HL-60 (cell line): ENCODE data around the gene COTL1.
A peak's percentile ranks its signal among the peaks of the same experiment; 100 is the strongest.

Experiments used
- DNase-seq, 2 experiments: peaks; one replicate each; pipeline ENCODE4 v3.0.0-alpha.2; 2010 to 2020; ENCODE audit warnings: low read depth in 1 of 2, low spot score in 1 of 2
- H3K27ac ChIP-seq: fragments of 250-450 bp; sonication (Bioruptor Pico); replicated peaks from 2 replicates; pipeline ENCODE4 v1.5.1; 2020; ENCODE audit warnings: mild to moderate bottlenecking, moderate library complexity
- H3K27me3 ChIP-seq: fragments of 250-450 bp; sonication (Bioruptor Pico); 2 replicates; pipeline ENCODE4 v1.5.1; 2021; ENCODE audit warnings: mild to moderate bottlenecking, moderate library complexity; ENCODE audit not compliant: insufficient read depth, poor library complexity, severe bottlenecking
- H3K4me3 ChIP-seq: replicated peaks from 2 replicates; pipeline ENCODE4 v1.5.1; 2011; ENCODE audit warnings: mild to moderate bottlenecking, control low read depth, low read length; ENCODE audit not compliant: insufficient read depth
- CTCF ChIP-seq: IDR thresholded peaks from one replicate; pipeline ENCODE4 v1.5.1; 2011; ENCODE audit warnings: low read length, control low read depth, inconsistent platforms; ENCODE audit not compliant: insufficient read depth
- GABPA ChIP-seq: IDR thresholded peaks from 2 replicates; pipeline ENCODE4 v1.6.1; 2012; ENCODE audit warnings: low read depth
- POLR2AphosphoS5 ChIP-seq: IDR thresholded peaks from 2 replicates; pipeline ENCODE4 v1.6.1; 2012; ENCODE audit warnings: low read depth
- REST ChIP-seq: IDR thresholded peaks from 2 replicates; pipeline ENCODE4 v1.6.1; 2012; ENCODE audit warnings: low read depth; ENCODE audit not compliant: insufficient replicate concordance
- SPI1 ChIP-seq: IDR thresholded peaks from 2 replicates; pipeline ENCODE4 v1.6.1; 2012; ENCODE audit warnings: low read depth, mild to moderate bottlenecking, borderline replicate concordance

COTL1 gene

GRCh38 chr16:84607061-84607460, 10.8 kb downstream of the COTL1 start:
- no peaks in the 10 kb centered on the region for H3K27me3 ChIP-seq
- H3K27ac ChIP-seq, result peak overlapping the region; percentile 55
- H3K4me3 ChIP-seq, result no peak overlapping the region
- no peak for DNase-seq
- TF ChIP-seq SPI1 (no peak), REST (no peak), POLR2AphosphoS5 (no peak), CTCF (no peak), GABPA (no peak)

GRCh38 chr16:84606081-84606875, 11.6 kb downstream of the COTL1 start:
- TF ChIP-seq REST (no peak), SPI1 (no peak), CTCF (no peak), POLR2AphosphoS5 (no peak)
- Histone ChIP-seq H3K27me3 (no peaks in the 10 kb centered on the region), H3K4me3 (no peak overlapping the region), H3K27ac (peak overlapping the region; percentile 55; the same call in 1 of the 2 replicates)
- DNase-seq, result no peak

- Histone ChIP-seq H3K27ac (no peak overlapping the region; the same call in 1 of the 2 replicates), H3K27me3 (no peaks in the 10 kb centered on the region), H3K4me3 (no peak overlapping the region)
- no peak for DNase-seq
- TF ChIP-seq GABPA (no peak), REST (no peak), POLR2AphosphoS5 (no peak), SPI1 (no peak), CTCF (no peak)
These were observed 12.5 kb downstream of the COTL1 start for GRCh38 chr16:84605339-84605848.
